Uterus (tissue), 2 donors: ENCODE results near the gene CMTM8.

ENCODE experiments used
- POLR2A ChIP-seq, 2 donors: fragments of 450-650 bp; IDR thresholded peaks; one replicate each; pipeline ENCODE4 v1.6.1; 2016; ENCODE audit warnings: antibody characterized with exemption in 2 of 2, mild to moderate bottlenecking in 1 of 2, moderate library complexity in 1 of 2
- TF ChIP-seq, protein P1 (sequence below), 4 experiments: fragments of 200-600 bp in 2 of 4; fragments of 450-650 bp in 2 of 4; sonication (generic) in 2 of 4; IDR thresholded peaks; one replicate each; pipeline ENCODE4 v1.5.1; 2016 to 2019; ENCODE audit warnings: antibody characterized with exemption in 4 of 4, mild to moderate bottlenecking in 2 of 4, moderate library complexity in 1 of 4

GRCh38 chr3:32238453-32239306 is at the start of gene CMTM8:
- TF ChIP-seq, protein P1, sequence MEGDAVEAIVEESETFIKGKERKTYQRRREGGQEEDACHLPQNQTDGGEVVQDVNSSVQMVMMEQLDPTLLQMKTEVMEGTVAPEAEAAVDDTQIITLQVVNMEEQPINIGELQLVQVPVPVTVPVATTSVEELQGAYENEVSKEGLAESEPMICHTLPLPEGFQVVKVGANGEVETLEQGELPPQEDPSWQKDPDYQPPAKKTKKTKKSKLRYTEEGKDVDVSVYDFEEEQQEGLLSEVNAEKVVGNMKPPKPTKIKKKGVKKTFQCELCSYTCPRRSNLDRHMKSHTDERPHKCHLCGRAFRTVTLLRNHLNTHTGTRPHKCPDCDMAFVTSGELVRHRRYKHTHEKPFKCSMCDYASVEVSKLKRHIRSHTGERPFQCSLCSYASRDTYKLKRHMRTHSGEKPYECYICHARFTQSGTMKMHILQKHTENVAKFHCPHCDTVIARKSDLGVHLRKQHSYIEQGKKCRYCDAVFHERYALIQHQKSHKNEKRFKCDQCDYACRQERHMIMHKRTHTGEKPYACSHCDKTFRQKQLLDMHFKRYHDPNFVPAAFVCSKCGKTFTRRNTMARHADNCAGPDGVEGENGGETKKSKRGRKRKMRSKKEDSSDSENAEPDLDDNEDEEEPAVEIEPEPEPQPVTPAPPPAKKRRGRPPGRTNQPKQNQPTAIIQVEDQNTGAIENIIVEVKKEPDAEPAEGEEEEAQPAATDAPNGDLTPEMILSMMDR (IDR thresholded peaks at IDR 0.05) = no peak
- TF ChIP-seq POLR2A (IDR thresholded peaks at IDR 0.05) = peak in 1 of 2 donors; percentile 33
